HK-2 (cell line): ENCODE measurements around the gene POLE.

ENCODE experiments used
- DNase-seq: peaks from one replicate; pipeline ENCODE4 v3.0.0-alpha.2; 2018; ENCODE audit not compliant: unreplicated experiment

POLE gene

GRCh38 chr12:132686825-132687210 is 324 bp downstream of the POLE start:
- DNase-seq = no peak

- DNase-seq = no peak
Observed at GRCh38 chr12:132685400-132685799, 1.7 kb downstream of the POLE start.

GRCh38 chr12:132677492-132677891 is 9.7 kb downstream of the POLE start:
- DNase-seq = no peak

GRCh38 chr12:132675757-132676432 is 11.2 kb downstream of the POLE start:
- DNase-seq = no peak

- DNase-seq = no peak
Observed at GRCh38 chr12:132674561-132674960, 12.6 kb downstream of the POLE start.

- DNase-seq = no peak
Observed at GRCh38 chr12:132673288-132674179, 13.6 kb downstream of the POLE start.

GRCh38 chr12:132672678-132673077 is 14.5 kb downstream of the POLE start:
- no peak for DNase-seq

- DNase-seq = no peak
Observed at GRCh38 chr12:132672116-132672515, 15.0 kb downstream of the POLE start.

- no peak for DNase-seq
Observed at GRCh38 chr12:132669166-132669879, 17.8 kb downstream of the POLE start.

GRCh38 chr12:132668191-132669088 is 18.7 kb downstream of the POLE start:
- DNase-seq = no peak

- DNase-seq = no peak
Observed at GRCh38 chr12:132665794-132666193, 21.3 kb downstream of the POLE start.

GRCh38 chr12:132665149-132665491 is 22.0 kb downstream of the POLE start:
- no peak for DNase-seq

GRCh38 chr12:132664206-132665148 is 22.7 kb downstream of the POLE start:
- DNase-seq = no peak

- DNase-seq = no peak
Observed at GRCh38 chr12:132662901-132663755, 24.0 kb downstream of the POLE start.

GRCh38 chr12:132661972-132662371 is 25.2 kb downstream of the POLE start:
- DNase-seq = no peak

GRCh38 chr12:132660996-132661395 is 26.1 kb downstream of the POLE start:
- DNase-seq = no peak

GRCh38 chr12:132660052-132660451 is 27.1 kb downstream of the POLE start:
- DNase-seq = no peak

- no peak for DNase-seq
Observed at GRCh38 chr12:132659146-132659545, 28.0 kb downstream of the POLE start.

GRCh38 chr12:132658149-132658894 is 28.8 kb downstream of the POLE start:
- DNase-seq = no peak
